Endodermal cell (in vitro differentiated cells): ENCODE data around the gene SLC22A5. TPM values are rescaled to one million over a fixed set of nuclear protein-coding genes. Genes with fewer than 3 reads are reported as not detected.

Experiments
- DNase-seq: peaks from one replicate; pipeline ENCODE4 v3.0.0-alpha.2; 2017
- H3K27ac ChIP-seq: 2 replicates; pipeline ENCODE4 v1.5.1; 2013; ENCODE audit warnings: mild to moderate bottlenecking, low read depth, low read length, moderate library complexity
- H3K27me3 ChIP-seq: 2 replicates; pipeline ENCODE4 v1.6.1; 2013; ENCODE audit warnings: mild to moderate bottlenecking, low read length, moderate library complexity; ENCODE audit not compliant: insufficient read depth, control insufficient read depth, poor library complexity, severe bottlenecking
- H3K36me3 ChIP-seq: 2 replicates; pipeline ENCODE4 v1.7.0; 2013; ENCODE audit warnings: mild to moderate bottlenecking, low read length, moderate library complexity; ENCODE audit not compliant: control insufficient read depth, insufficient read depth
- H3K4me1 ChIP-seq: one replicate; pipeline ENCODE4 v1.7.0; 2013; ENCODE audit warnings: low read length; ENCODE audit not compliant: control insufficient read depth, insufficient read depth
- H3K4me3 ChIP-seq: 2 replicates; pipeline ENCODE4 v1.5.1; 2013; ENCODE audit warnings: mild to moderate bottlenecking, low read length, moderate library complexity
- H3K9ac ChIP-seq: 2 replicates; pipeline ENCODE4 v1.6.1; 2013; ENCODE audit warnings: mild to moderate bottlenecking, low read length, moderate library complexity; ENCODE audit not compliant: poor library complexity, severe bottlenecking; ENCODE audit errors: extremely low read depth
- H3K9me3 ChIP-seq: 2 replicates; pipeline ENCODE4 v1.6.1; 2013; ENCODE audit warnings: mild to moderate bottlenecking, low read length, moderate library complexity; ENCODE audit not compliant: control insufficient read depth
- H3K27ac Mint-ChIP-seq: 2 replicates; pipeline ENCODE4 v1.8.0; 2020; ENCODE audit warnings: mixed read lengths
- H3K27me3 Mint-ChIP-seq: 2 replicates; pipeline ENCODE4 v1.8.0; 2021; ENCODE audit warnings: mild to moderate bottlenecking, mixed read lengths; ENCODE audit not compliant: insufficient read depth
- H3K36me3 Mint-ChIP-seq: 2 replicates; pipeline ENCODE4 v1.8.0; 2020; ENCODE audit warnings: low read depth, mixed read lengths
- H3K4me1 Mint-ChIP-seq: 2 replicates; pipeline ENCODE4 v1.8.0; 2020; ENCODE audit warnings: mixed read lengths
- H3K4me3 Mint-ChIP-seq: 2 replicates; pipeline ENCODE4 v1.8.0; 2020; ENCODE audit warnings: mild to moderate bottlenecking, moderate library complexity, mixed read lengths
- H3K9me3 Mint-ChIP-seq: 2 replicates; pipeline ENCODE4 v1.8.0; 2020; ENCODE audit warnings: mild to moderate bottlenecking, mixed read lengths
- WGBS, 2 experiments: methylation state at CpG; one replicate each; pipeline versions ENCODE4 v1.1.5 to v1.1.7; 2013; ENCODE audit warnings: missing lambda C conversion rate in 2 of 2, mixed read lengths in 1 of 2; ENCODE audit not compliant: insufficient coverage in 1 of 2, insufficient read length in 1 of 2; 5-methylcytosine and 5-hydroxymethylcytosine counted together
- total RNA-seq, 2 donors: library from RNA; stranded (reverse); fragmentation: NEBNext Ultra II Directional in 1 of 2; extraction: Animal tissue kit (Norgen Biotek cat#: 25700) in 1 of 2; gene quantifications; 2 replicates in 1 of 2; 3 replicates in 1 of 2; pipeline ENCODE4 v1.2.1, GENCODE V29; 2021
- TF ChIP-seq, protein P1 (sequence below): fragments of 200-600 bp; sonication (generic); conservative IDR thresholded peaks from 2 replicates; pipeline ENCODE4 v1.5.0; 2021; ENCODE audit warnings: antibody characterized with exemption, mild to moderate bottlenecking

Gene SLC22A5
- total RNA-seq, 2 donors from 2014 or later, result 4.9 to 8.2 TPM

DNA sequence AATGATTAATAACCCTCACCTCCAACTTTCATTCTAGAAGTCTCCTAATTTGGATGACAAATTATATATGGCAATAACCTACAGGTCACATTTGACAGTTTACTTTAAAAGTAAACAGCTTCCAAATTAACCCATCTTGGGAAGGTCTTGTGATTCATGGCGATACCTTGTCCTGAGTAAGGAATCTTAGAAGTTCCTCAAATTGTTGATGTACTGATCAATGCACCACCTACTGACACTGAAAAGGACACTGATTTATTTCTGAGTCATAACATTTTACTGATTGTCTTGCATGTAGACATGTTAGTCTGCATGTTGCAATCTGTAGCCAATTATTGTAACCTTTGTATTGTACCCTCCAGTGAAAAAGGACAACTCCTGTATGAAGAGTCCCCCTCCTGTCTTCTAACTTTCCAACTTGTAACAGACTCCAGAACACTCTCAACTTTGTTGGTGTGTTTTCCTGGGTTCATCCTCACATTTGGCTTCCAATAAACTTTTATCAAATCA, 16.0 kb upstream of the SLC22A5 start:
- no peak overlapping the region for H3K27ac ChIP-seq
- H3K4me3 Mint-ChIP-seq, result no peak overlapping the region
- H3K4me3 ChIP-seq, result no peak overlapping the region
- H3K27ac Mint-ChIP-seq, result no peak overlapping the region
- no peak overlapping the region for H3K9ac ChIP-seq
- no peaks in the 10 kb centered on the region for H3K36me3 ChIP-seq
- WGBS, 2 experiments, result 94 to 100% methylated on average over 1 of the region's 1 CpG
- no peaks in the 10 kb centered on the region for H3K4me1 ChIP-seq
- no peak for DNase-seq
- H3K27me3 Mint-ChIP-seq, result no peaks in the 10 kb centered on the region
- H3K4me1 Mint-ChIP-seq, result no peaks in the 10 kb centered on the region
- H3K9me3 ChIP-seq, result peaks cover 10% of the 10 kb centered on the region
- peaks cover 23% of the 10 kb centered on the region for H3K9me3 Mint-ChIP-seq
- no peaks in the 10 kb centered on the region for H3K36me3 Mint-ChIP-seq
- TF ChIP-seq, protein P1, sequence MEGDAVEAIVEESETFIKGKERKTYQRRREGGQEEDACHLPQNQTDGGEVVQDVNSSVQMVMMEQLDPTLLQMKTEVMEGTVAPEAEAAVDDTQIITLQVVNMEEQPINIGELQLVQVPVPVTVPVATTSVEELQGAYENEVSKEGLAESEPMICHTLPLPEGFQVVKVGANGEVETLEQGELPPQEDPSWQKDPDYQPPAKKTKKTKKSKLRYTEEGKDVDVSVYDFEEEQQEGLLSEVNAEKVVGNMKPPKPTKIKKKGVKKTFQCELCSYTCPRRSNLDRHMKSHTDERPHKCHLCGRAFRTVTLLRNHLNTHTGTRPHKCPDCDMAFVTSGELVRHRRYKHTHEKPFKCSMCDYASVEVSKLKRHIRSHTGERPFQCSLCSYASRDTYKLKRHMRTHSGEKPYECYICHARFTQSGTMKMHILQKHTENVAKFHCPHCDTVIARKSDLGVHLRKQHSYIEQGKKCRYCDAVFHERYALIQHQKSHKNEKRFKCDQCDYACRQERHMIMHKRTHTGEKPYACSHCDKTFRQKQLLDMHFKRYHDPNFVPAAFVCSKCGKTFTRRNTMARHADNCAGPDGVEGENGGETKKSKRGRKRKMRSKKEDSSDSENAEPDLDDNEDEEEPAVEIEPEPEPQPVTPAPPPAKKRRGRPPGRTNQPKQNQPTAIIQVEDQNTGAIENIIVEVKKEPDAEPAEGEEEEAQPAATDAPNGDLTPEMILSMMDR, result no peak
- peaks cover 24% of the 10 kb centered on the region for H3K27me3 ChIP-seq

DNA sequence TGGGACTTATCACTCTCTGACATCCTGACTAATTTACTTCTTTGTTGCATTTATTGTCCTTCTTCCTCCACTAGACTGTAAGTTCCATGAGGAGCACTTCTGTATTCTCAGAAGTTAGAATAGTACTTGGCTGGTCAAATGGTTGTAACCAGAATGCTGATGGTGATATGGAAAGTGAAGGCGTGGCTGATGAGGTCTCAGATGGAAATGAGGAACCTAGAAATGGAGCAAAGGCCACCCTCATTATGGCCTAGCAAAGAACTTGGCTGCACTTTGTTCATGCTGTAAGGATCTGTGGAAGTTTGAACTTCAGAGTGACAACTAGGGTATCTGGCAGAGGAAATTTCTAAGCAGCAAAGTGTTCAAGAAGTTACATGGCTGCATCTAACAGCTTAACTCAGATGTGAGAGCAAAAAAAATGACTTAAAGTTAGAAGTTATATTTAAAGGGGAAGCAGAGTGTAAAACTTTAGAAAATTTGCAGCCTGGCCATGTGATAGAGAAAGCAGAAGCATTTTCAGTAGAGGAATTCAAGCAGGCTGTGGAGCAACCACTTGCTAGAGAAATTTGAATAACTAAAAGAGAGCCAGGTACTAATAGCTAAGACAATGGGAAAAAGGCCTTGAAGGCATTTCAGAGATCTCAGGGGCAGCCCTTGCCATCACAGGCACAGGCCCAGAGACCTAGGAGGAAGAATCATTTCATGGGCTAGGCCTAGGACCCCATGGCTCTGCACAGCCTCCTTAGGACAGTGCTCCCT, 14.9 kb upstream of the SLC22A5 start:
- WGBS, 2 experiments, result 95 to 100% methylated on average over 1 of the region's 1 CpG
- Mint-ChIP-seq H3K27me3 (no peaks in the 10 kb centered on the region), H3K27ac (no peak overlapping the region), H3K4me1 (no peaks in the 10 kb centered on the region), H3K4me3 (no peak overlapping the region), H3K9me3 (peaks cover 14% of the 10 kb centered on the region), H3K36me3 (no peaks in the 10 kb centered on the region)
- H3K4me3 ChIP-seq, result no peak overlapping the region
- TF ChIP-seq, protein P1, result no peak
- H3K27me3 ChIP-seq, result peaks cover 30% of the 10 kb centered on the region
- peaks cover 10% of the 10 kb centered on the region for H3K9me3 ChIP-seq
- no peaks in the 10 kb centered on the region for H3K4me1 ChIP-seq
- no peak for DNase-seq
- no peak overlapping the region for H3K27ac ChIP-seq
- H3K9ac ChIP-seq, result no peak overlapping the region
- H3K36me3 ChIP-seq, result no peaks in the 10 kb centered on the region

DNA sequence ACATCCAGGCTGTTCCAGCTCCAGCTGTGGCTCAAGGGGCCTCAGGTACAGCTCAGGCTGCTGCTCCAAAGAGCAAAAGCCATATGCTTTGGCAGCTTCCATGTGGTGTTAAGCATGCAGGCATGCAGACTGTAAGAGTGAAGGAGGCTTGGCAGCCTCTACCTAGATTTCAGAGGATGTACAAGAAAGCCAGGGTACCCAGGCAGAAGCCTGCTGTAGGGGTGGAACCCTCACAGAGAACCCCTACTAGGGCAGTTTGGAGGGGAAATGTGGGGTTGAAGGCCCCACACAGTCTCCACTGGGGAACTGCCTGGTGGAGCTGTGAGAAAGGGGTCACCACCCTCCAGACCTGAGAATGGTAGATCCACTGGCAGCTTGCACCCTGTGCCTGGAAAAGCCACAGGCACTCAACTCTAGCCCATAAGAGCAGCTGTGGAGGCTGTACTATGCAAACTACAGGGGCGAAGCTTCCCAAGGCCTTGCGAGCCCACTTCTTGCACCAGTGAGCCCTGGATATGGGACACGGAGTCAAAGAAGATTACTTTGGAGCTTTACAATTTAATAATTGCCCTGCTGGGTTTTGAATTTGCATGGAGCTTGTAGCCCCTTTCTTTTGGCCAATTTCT, 14.3 kb upstream of the SLC22A5 start:
- H3K4me1 ChIP-seq, result no peaks in the 10 kb centered on the region
- Mint-ChIP-seq H3K36me3 (no peaks in the 10 kb centered on the region), H3K4me3 (no peak overlapping the region), H3K27ac (no peak overlapping the region), H3K9me3 (peaks cover 8% of the 10 kb centered on the region), H3K27me3 (no peaks in the 10 kb centered on the region), H3K4me1 (no peaks in the 10 kb centered on the region)
- H3K27ac ChIP-seq, result no peak overlapping the region
- no peak overlapping the region for H3K4me3 ChIP-seq
- peaks cover 30% of the 10 kb centered on the region for H3K27me3 ChIP-seq
- no peak overlapping the region for H3K9ac ChIP-seq
- H3K36me3 ChIP-seq, result no peaks in the 10 kb centered on the region
- TF ChIP-seq, protein P1, result no peak
- 94 to 97% methylated on average over 3 of the region's 3 CpGs for WGBS, 2 experiments
- H3K9me3 ChIP-seq, result peaks cover 6% of the 10 kb centered on the region
- no peak for DNase-seq
